ENCODE results near the gene ZNF490.

ZNF490 gene

DNA sequence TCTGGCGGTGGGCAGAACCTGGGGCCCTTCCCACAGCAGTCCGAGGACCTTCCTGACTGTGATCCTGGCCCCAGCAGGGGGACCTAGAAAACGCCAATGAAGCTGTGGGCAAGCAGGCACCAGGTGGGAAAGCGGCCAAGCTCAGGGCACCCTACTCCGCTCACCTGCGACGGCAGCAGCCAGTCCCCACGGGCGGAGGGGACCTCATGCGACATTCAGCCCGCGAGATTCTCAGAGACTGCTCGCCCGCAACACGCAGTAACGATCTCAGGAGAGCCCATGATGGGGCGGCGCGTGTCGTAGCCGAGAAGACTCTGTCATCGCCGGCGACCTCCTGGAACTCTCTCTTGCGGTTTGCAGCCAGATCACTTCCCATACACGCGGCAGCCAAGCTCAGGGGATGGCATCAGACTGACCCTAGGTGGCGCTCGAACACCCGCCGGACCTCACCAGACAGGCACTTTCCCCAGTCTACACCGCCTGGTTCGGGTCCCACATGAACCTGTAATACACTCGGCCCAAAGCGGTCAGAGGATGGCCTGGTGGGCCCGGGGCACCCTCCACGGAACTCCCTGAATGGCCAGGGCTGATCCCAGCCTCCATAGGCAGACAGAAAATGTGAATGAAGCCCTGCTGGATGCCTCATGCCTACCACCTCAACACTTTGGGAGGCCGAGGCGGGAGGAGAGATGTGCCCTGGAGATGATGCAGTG is 29.4 kb upstream of the ZNF490 start:
- H3K4me3 ChIP-seq (replicated peaks; ENCODE audit: low read depth, low read length): no peak overlapping the region
- peak; percentile 79 for TF ChIP-seq CTCF (IDR thresholded peaks at IDR 0.05; ENCODE audit: low read depth, low read length, missing control alignments)
- DNase-seq (ENCODE audit: extremely low read depth, low read depth): peak; percentile 51

- TF ChIP-seq CTCF (IDR thresholded peaks at IDR 0.05; ENCODE audit: low read depth, low read length, missing control alignments): no peak
- H3K4me3 ChIP-seq (replicated peaks; ENCODE audit: low read depth, low read length): no peak overlapping the region
- no peak for DNase-seq (ENCODE audit: extremely low read depth, low read depth)
Observed at GRCh38 chr19:12638611-12639182, 28.1 kb upstream of the ZNF490 start.

DNA sequence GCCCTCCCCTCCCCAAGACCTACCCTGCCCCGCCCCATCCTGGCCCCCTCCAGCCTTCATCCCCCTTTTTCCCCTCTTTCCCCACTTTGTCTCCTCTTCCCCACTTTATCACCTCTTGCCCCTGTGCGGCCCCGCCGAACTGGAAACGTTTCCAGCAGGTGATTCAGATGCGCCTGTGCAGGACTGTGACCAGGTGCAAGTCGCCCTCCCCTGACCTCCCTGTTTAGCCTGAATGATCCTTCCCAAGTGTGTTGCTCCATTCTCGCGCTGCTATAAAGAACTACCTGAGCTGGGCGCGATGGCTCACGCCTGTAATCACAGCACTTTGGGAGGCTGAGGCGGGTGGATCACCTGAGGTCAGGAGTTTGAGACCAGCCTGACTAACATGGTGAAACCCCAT is 26.0 kb upstream of the ZNF490 start:
- no peak for DNase-seq (ENCODE audit: extremely low read depth, low read depth)
- H3K4me3 ChIP-seq (replicated peaks; ENCODE audit: low read depth, low read length): no peak overlapping the region
- no peak for TF ChIP-seq CTCF (IDR thresholded peaks at IDR 0.05; ENCODE audit: low read depth, low read length, missing control alignments)

DNA sequence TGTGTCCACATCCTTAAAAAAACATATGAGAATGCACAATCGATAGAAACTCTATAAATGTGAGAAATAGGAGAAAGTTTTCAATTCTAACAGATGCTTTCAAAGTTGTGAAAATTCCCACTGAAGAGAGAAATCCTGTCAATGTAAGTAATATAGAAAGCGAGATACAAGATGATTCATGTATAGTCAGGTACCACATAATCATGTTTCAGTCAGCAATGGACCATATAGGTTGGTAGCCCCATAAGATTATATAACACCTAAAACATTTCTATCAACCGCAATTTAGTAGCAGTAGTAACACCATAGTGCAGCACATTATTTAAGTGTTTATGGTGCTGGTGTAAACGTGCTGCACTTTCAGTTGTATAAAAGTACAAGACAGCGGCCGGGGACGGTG is 18.6 kb upstream of the ZNF490 start:
- DNase-seq (ENCODE audit: extremely low read depth, low read depth): no peak
- H3K4me3 ChIP-seq (replicated peaks; ENCODE audit: low read depth, low read length): no peak overlapping the region
- TF ChIP-seq CTCF (IDR thresholded peaks at IDR 0.05; ENCODE audit: low read depth, low read length, missing control alignments): no peak

- no peak for TF ChIP-seq CTCF (IDR thresholded peaks at IDR 0.05; ENCODE audit: low read depth, low read length, missing control alignments)
- no peak overlapping the region for H3K4me3 ChIP-seq (replicated peaks; ENCODE audit: low read depth, low read length)
- DNase-seq (ENCODE audit: extremely low read depth, low read depth): no peak
Observed at GRCh38 chr19:12628040-12629022, 17.7 kb upstream of the ZNF490 start.

- no peak overlapping the region for H3K4me3 ChIP-seq (replicated peaks; ENCODE audit: low read depth, low read length)
- TF ChIP-seq CTCF (IDR thresholded peaks at IDR 0.05; ENCODE audit: low read depth, low read length, missing control alignments): no peak
- no peak for DNase-seq (ENCODE audit: extremely low read depth, low read depth)
Observed at GRCh38 chr19:12626958-12627357, 16.3 kb upstream of the ZNF490 start.

Measured in HFF-Myc (cell line).